GM12872 (cell line): ENCODE data around the gene UGT1A9.

Source experiments
- CTCF ChIP-seq: IDR thresholded peaks from 3 replicates; pipeline ENCODE4 v1.5.1; 2011; ENCODE audit warnings: low read depth, mild to moderate bottlenecking, low read length, moderate library complexity; ENCODE audit not compliant: insufficient read depth

UGT1A9 gene

DNA sequence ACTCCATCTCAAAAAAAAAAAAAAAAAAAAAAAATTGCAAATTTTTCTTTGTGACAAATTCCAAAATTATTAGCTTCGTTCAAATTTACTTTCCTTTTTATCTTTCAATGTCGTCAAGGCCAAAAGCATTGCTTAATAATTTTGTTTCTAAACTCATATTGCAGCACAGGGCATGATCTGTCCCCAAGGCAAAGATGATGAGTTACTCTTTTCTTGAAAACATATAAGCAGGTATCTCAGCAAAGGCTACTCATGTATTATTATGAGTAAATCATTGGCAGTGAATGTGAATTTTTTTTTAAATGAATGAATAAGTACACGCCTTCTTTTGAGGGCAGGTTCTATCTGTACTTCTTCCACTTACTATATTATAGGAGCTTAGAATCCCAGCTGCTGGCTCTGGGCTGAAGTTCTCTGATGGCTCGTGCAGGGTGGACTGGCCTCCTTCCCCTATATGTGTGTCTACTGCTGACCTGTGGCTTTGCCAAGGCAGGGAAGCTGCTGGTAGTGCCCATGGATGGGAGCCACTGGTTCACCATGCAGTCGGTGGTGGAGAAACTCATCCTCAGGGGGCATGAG, 9.9 kb downstream of the UGT1A9 start, which contains the start of gene UGT1A7:
TSS of gene UGT1A7 (plus strand) at position 381 of the 579 bp plus-strand sequence. CDS start at position 418, 37 bp downstream.
- TF ChIP-seq CTCF = no peak

- no peak for TF ChIP-seq CTCF
Observed at GRCh38 chr2:233684640-233685039, 12.9 kb downstream of the UGT1A9 start.

DNA sequence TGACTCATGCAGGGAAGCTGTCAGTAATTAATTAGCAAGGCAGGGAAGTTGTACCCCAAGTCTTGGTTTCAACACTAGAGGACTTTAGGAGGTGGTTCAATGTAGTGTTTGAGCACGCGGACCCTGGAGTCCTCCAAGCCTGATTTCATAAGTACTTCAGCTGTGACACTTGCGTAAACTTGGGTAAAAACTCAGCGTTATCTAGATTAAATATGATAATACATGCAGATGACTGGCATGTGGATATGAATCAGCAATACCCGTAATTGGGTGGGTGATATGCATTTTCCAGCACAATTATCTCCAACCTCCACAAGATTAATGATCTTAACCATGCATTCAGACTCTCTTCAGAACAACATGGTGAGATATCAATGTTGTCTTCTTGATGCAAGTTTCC, 15.2 kb downstream of the UGT1A9 start:
- no peak for TF ChIP-seq CTCF

DNA sequence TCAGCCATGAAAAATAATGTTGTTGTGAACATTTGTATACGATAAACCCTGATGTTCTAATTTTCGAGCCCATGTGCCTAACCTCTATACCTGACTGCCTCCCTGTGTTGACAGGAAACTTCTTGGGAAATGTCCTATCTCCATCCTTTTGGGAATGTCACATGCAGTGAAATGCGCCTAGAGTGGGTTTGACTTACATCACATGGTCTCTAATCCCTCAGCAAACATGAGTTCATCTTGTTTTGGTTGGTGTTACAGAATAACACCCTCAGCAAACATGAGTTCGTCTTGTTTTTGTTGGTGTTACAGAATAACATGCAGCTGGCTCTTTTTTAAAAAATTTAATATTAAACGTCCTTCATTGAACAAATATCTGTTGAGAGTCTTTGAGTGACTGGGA, 16.6 kb downstream of the UGT1A9 start:
- TF ChIP-seq CTCF = no peak

- no peak for TF ChIP-seq CTCF
Observed at GRCh38 chr2:233689031-233689430, 17.3 kb downstream of the UGT1A9 start.

- no peak for TF ChIP-seq CTCF
Observed at GRCh38 chr2:233689501-233689900, 17.8 kb downstream of the UGT1A9 start.

DNA sequence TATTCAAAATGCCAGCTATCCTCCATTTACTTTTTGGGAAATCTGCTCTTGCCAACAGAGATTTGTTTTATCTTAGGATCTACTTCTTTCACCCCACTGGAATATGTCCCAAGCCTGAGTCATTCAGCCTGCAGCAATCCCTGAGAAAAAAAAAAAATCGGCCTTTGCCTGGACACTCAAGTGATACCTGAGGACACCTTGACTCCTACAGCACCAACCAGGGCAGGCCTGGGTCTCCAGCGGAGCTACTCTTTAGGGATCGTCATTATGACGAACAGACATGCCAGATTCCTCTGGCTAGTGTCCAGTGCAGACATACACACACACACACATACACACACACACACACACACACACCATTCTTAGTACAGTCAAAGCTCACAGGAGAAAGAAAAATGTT, 18.7 kb downstream of the UGT1A9 start:
- no peak for TF ChIP-seq CTCF
